Hepatocyte (in vitro differentiated cells): ENCODE measurements around the gene ATP13A3. TPM values are rescaled to one million over a fixed set of nuclear protein-coding genes. Genes with fewer than 3 reads are reported as not detected.
"Not testable (repeated sequence)": the region's sequence is repeated elsewhere in the genome, so short reads cannot be mapped to it uniquely, and the experiment has no call there.

Experiments
- DNase-seq: peaks from one replicate; pipeline ENCODE4 v3.0.0-alpha.2; 2016; ENCODE audit warnings: low spot score
- H2AFZ ChIP-seq: fragments of 200-600 bp; sonication (generic); 2 replicates; pipeline ENCODE4 v1.6.0; 2016; ENCODE audit warnings: antibody characterized with exemption, mild to moderate bottlenecking
- H3K27ac ChIP-seq: fragments of 200-600 bp; sonication (generic); 2 replicates; pipeline ENCODE4 v1.5.1; 2016; ENCODE audit warnings: mild to moderate bottlenecking
- H3K27me3 ChIP-seq: fragments of 200-600 bp; sonication (generic); 2 replicates; pipeline ENCODE4 v1.6.1; 2016
- H3K36me3 ChIP-seq: fragments of 200-600 bp; sonication (generic); replicated peaks from 2 replicates; pipeline ENCODE4 v1.5.1; 2016; ENCODE audit warnings: low read depth; ENCODE audit not compliant: insufficient read depth
- H3K4me1 ChIP-seq: fragments of 200-600 bp; sonication (generic); 2 replicates; pipeline ENCODE4 v1.5.1; 2016; ENCODE audit warnings: mild to moderate bottlenecking, moderate library complexity; ENCODE audit not compliant: insufficient read depth
- H3K4me2 ChIP-seq: fragments of 200-600 bp; sonication (generic); 2 replicates; pipeline ENCODE4 v1.6.0; 2016
- H3K4me3 ChIP-seq: fragments of 200-600 bp; sonication (generic); 2 replicates; pipeline ENCODE4 v1.5.1; 2016; ENCODE audit warnings: mild to moderate bottlenecking
- H3K79me2 ChIP-seq: fragments of 200-600 bp; sonication (generic); 2 replicates; pipeline ENCODE4 v1.6.0; 2017; ENCODE audit warnings: mild to moderate bottlenecking
- H3K9me2 ChIP-seq: fragments of 200-600 bp; sonication (generic); replicated peaks from 2 replicates; pipeline ENCODE4 v1.6.0; 2017; ENCODE audit warnings: mild to moderate bottlenecking; ENCODE audit not compliant: insufficient read depth
- H3K9me3 ChIP-seq: fragments of 200-600 bp; sonication (generic); 2 replicates; pipeline ENCODE4 v1.5.1; 2016; ENCODE audit warnings: low read depth, mild to moderate bottlenecking
- H4K20me1 ChIP-seq: fragments of 200-600 bp; sonication (generic); 2 replicates; pipeline ENCODE4 v1.6.0; 2016; ENCODE audit warnings: mild to moderate bottlenecking; ENCODE audit not compliant: insufficient read depth, poor library complexity, severe bottlenecking
- EZH2 ChIP-seq: fragments of 200-600 bp; sonication (generic); IDR thresholded peaks from 2 replicates; pipeline ENCODE4 v1.6.1; 2016; ENCODE audit warnings: antibody characterized with exemption, mild to moderate bottlenecking, borderline replicate concordance
- EZH2phosphoT487 ChIP-seq: fragments of 200-600 bp; sonication (generic); IDR thresholded peaks from one replicate; pipeline ENCODE4 v1.6.1; 2018; ENCODE audit warnings: antibody characterized with exemption, mild to moderate bottlenecking, low read depth, moderate library complexity; ENCODE audit not compliant: unreplicated experiment, severe bottlenecking
- WGBS: methylation state at CpG from one replicate; pipeline ENCODE4 v1.1.6; 2016; ENCODE audit warnings: low lambda C conversion rate; ENCODE audit errors: missing lambda C conversion rate; 5-methylcytosine and 5-hydroxymethylcytosine counted together
- polyA plus RNA-seq: library from polyadenylated mRNA; unstranded; fragments of >200 nt; fragmentation: Nextera tagmentation; extraction: Ambion mirVana; gene quantifications from 2 replicates; pipeline ENCODE4 v1.2.1, GENCODE V29; 2016
- total RNA-seq: library from RNA; depleted of rRNA; stranded (reverse); fragments of >200 nt; gene quantifications from 2 replicates; pipeline ENCODE4 v1.2.3, GENCODE V29; 2014
- TF ChIP-seq, protein P1 (sequence below): fragments of 200-600 bp; sonication (generic); IDR thresholded peaks from 2 replicates; pipeline ENCODE4 v1.5.1; 2016; ENCODE audit warnings: antibody characterized with exemption, mild to moderate bottlenecking; ENCODE audit not compliant: poor library complexity

The ATP13A3 gene
- total and polyA plus RNA-seq, 2 experiments from 2014 or later, result 18.3 to 131 TPM

DNA sequence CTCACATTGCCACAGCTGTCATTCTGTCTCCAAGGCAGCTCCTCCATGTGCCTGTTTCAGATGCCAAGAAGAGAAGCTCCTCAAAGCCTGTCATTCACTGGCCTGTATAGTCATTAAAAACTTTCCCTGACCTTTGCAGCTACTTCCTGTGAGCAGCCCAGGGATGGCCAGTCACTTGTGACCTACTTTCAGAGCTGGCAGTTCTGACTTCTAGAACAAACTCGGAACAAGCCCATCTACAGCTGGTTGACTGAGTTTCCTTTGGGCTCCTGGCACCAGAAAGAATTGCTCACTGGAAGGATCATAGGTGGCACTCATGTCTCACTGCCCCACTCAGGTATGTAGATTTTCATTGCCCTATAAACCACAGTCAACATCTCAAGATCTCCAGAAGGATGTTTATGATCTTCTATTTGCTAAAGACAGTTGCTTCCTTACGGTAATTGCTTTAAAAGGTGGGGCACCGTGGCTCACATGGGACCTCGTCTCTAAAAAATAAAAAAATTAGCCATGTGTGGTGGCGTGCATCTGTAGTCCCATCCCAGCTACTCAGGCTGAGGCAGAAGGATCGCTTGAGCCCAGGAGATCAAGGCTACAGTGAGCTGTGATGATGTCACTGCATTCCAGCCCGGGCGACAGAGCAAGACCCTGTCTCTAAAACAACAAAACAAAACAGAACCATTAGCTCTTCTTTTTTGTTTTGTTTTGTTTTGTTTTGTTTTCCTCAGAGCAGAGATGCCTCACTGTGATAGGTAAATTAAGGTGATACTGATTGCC is 11.2 kb upstream of the ATP13A3 start:
- peak; percentile 41 for DNase-seq
- H3K4me3 ChIP-seq, result no peak overlapping the region
- no peaks in the 10 kb centered on the region for H3K9me3 ChIP-seq
- no peaks in the 10 kb centered on the region for H3K9me2 ChIP-seq
- no peaks in the 10 kb centered on the region for H3K27me3 ChIP-seq
- peaks cover 32% of the 10 kb centered on the region for H3K4me1 ChIP-seq
- H3K36me3 ChIP-seq, result no peaks in the 10 kb centered on the region
- peak overlapping the region; percentile 42 for H3K4me2 ChIP-seq
- no peaks in the 10 kb centered on the region for H4K20me1 ChIP-seq
- H2AFZ ChIP-seq, result peak overlapping the region; percentile 30
- WGBS, result 41% methylated on average over 8 of the region's 8 CpGs
- H3K27ac ChIP-seq, result peak overlapping the region; percentile 59
- H3K79me2 ChIP-seq, result no peaks in the 10 kb centered on the region
- no peak for TF ChIP-seq EZH2phosphoT487
- TF ChIP-seq, protein P1, sequence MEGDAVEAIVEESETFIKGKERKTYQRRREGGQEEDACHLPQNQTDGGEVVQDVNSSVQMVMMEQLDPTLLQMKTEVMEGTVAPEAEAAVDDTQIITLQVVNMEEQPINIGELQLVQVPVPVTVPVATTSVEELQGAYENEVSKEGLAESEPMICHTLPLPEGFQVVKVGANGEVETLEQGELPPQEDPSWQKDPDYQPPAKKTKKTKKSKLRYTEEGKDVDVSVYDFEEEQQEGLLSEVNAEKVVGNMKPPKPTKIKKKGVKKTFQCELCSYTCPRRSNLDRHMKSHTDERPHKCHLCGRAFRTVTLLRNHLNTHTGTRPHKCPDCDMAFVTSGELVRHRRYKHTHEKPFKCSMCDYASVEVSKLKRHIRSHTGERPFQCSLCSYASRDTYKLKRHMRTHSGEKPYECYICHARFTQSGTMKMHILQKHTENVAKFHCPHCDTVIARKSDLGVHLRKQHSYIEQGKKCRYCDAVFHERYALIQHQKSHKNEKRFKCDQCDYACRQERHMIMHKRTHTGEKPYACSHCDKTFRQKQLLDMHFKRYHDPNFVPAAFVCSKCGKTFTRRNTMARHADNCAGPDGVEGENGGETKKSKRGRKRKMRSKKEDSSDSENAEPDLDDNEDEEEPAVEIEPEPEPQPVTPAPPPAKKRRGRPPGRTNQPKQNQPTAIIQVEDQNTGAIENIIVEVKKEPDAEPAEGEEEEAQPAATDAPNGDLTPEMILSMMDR, result no peak
- TF ChIP-seq EZH2, result no peak

DNA sequence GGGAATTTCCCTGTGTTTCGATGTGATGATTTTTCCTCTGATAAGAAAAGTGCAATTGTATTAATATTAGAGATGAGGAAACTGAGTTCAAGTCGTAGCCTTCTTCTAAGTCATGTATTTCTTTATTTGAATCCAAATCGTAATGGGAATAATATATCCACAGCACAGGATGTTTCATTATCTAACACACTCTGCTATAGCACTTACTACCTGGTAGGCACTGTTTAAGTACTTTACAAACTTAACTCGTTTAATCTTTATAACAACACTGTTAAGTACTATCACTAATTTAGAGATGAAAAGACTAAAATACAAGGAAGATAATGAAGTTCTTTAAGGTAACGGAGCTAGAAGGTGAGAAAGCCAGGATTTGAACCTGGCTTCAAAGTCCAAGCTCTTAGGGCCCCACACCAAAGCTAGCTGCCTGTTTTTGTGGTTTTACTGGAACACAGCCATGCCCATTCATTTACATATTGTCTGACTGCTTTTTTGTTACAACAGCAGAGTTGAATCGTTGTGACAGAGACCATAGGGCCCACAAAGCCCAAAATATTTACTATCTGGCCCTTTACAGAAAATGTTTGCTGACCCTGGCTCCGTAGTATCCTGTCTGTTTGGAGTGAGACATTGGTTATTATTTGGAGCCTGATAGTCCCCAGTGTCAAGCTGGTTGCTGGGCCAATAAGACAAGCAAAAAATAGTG is 9.6 kb upstream of the ATP13A3 start:
- WGBS, result 72% methylated on average over 7 of the region's 7 CpGs
- Histone ChIP-seq H3K79me2 (no peaks in the 10 kb centered on the region), H3K9me3 (no peaks in the 10 kb centered on the region), H4K20me1 (no peaks in the 10 kb centered on the region), H3K4me3 (no peak overlapping the region), H3K4me1 (peaks cover 32% of the 10 kb centered on the region), H3K4me2 (no peak overlapping the region), H3K9me2 (no peaks in the 10 kb centered on the region), H3K27ac (peak overlapping the region; percentile 38), H3K27me3 (no peaks in the 10 kb centered on the region), H2AFZ (no peak overlapping the region), H3K36me3 (no peaks in the 10 kb centered on the region)
- no peak for DNase-seq
- TF ChIP-seq, protein P1, result no peak
- TF ChIP-seq EZH2phosphoT487, result no peak
- TF ChIP-seq EZH2, result no peak

DNA sequence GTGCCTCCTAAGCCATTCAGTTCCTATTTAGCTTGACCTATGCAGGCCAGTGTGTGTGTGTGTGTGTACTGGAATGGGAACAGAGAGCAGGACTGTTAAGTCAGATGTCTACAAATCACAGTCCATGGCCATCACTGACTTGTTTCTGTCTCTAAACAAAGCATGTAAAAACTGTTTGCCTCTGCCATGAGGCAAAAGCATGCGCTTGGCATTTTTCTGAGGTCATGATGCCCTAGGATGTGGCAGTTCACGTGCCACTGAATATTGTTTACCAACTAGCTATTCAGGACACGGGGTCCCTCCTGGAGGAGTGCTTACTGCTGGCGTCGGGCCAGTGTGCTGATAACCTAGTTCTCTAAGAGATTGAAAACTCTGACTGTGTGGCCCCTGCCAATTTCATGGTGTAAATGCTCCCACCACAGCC is 8.2 kb upstream of the ATP13A3 start:
- WGBS, result 74% methylated on average over 5 of the region's 5 CpGs
- no peak overlapping the region for H3K4me2 ChIP-seq
- no peak for TF ChIP-seq EZH2
- TF ChIP-seq, protein P1, result no peak
- no peak for TF ChIP-seq EZH2phosphoT487

DNA sequence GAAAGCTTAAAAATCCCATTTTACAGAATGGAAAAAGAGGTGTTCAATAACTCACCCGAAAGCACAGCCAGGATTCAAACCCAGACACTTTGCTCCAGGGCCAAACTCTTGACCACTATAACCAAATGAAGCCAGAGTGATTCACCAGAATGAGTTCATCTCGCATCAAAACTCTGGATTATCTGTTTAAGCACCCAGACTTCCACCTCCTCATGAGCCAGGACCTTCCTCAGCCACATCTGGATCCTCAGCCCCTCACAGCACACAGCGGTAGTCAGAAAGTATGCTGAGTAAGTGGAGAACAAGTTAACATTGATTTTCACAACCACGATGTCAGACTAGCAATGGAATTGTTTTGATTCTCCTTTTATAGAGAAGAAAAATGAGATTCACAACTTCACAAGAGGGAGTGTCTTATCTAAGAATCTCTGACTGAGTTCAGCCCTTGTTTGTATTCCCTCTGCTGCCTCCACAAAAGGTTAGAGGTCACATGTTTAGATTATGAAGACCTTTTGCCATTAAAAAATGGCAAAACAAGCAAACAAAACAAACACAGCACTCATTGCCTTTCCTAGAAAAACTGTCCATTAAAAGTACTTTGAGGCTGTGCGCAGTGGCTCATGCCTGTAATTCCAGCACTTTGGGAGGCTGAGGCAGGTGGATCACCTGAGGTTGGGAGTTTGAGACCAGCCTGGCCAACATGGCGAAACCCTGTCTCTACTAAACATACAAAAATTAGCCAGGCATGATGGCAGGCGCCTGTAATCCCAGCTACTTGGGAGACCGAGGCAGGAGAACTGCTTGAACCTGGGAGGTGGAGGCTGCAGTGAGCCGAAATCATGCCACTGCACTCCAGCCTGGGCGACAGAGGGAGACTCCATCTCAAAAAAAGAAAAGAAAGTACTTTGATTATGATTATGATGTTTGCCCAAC is 7.5 kb upstream of the ATP13A3 start:
- not testable (repeated sequence) for H3K4me3 ChIP-seq, H3K4me2 ChIP-seq, H3K9me2 ChIP-seq, H3K36me3 ChIP-seq, H3K79me2 ChIP-seq, H3K27me3 ChIP-seq, H3K9me3 ChIP-seq, H4K20me1 ChIP-seq, H2AFZ ChIP-seq
- peak overlapping the region; percentile 73 for H3K27ac ChIP-seq
- DNase-seq, result peak; percentile 22
- H3K4me1 ChIP-seq, result peaks cover 36% of the 10 kb centered on the region
- 74% methylated on average over 10 of the region's 10 CpGs for WGBS

More for the DNA sequence above, 8.2 kb upstream of the ATP13A3 start:
- Histone ChIP-seq H3K4me1 (peaks cover 32% of the 10 kb centered on the region), H3K27ac (peak overlapping the region; percentile 73), H3K36me3 (no peaks in the 10 kb centered on the region), H3K27me3 (no peaks in the 10 kb centered on the region), H2AFZ (no peak overlapping the region), H3K9me2 (no peaks in the 10 kb centered on the region), H4K20me1 (no peaks in the 10 kb centered on the region), H3K4me3 (no peak overlapping the region), H3K9me3 (no peaks in the 10 kb centered on the region), H3K79me2 (no peaks in the 10 kb centered on the region)
- peak; percentile 57 for DNase-seq
